OCI-M1 (cell line): Measurements from ENCODE around the gene SORCS2.
A peak's percentile ranks its signal among the peaks of the same experiment; 100 is the strongest.

Experiments used
- DNase-seq: peaks from one replicate; lab custom pipeline; 2025; lab: John Stamatoyannopoulos, UW

The SORCS2 gene

GRCh38 chr4:7375427-7375826 lies 183.1 kb downstream of the SORCS2 start:
- peak; percentile 3 for DNase-seq

DNA sequence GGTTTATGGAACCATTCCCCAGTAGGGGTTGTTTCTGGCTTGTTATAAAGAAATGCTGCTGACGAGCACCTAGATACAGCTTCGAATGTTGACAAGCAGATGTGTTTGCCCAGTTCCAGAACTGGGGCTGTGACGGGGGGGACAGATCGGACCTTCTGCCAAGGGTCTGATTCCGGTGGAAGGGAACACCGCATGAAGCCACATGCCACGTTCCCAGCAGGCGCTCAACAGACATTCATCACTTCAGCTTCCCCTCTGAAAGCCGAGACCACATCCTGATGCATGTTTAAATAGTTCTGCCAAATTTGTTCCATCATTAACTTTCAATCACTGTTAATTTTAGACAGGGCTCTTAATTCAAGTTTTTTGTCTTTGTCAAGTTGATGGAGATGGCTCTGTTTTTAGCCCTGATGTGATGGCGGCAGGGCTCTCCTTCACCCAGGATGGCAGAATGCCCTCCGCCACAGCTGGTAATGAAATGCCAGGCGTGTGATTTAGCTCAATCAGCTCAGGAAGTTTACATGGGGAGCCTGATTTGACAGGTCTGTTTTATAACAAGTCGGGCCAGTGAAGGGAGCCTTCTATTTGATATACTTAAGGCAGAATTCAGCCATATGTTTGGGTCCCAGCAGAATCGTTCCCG lies 185.0 kb downstream of the SORCS2 start:
- no peak for DNase-seq

DNA sequence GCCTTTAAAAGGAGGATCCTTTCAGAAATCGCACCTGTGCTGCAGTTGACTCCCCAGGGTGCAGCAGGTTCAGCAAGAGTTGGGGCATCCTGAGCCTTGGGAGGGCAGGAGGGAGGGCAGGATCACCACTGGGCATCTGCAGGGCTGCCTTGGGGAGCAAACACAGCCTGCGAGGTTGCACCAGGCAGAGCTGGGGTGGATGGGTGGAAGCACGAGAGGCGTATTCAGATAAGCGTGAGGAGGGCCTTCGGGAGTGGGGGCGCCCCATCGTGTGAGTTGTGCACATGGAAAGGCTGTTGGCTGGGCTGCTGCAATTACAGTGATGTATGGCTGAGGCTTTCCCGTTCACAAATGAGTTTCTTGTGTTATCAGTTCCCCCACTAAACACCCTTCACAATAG lies 186.8 kb downstream of the SORCS2 start:
- DNase-seq = no peak

DNA sequence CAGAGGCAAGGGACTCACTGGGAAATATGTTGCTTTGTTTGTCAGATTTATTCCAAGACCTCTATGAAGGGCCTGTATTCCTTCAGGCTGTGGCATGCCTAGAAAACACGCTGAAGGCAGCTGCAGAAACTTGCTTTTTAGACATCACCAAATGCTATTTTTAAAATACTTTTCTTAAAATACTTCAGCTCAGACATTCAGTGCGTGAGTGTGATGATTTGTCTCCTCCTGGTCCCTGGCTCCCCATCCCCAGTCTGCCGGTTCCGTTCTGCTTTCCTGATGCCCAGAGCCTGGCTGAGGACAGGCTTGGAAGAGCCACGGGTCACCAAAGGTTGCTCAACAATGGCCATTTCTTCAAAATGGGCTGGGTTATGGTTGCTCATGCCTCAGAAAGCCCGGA lies 187.4 kb downstream of the SORCS2 start:
- no peak for DNase-seq

GRCh38 chr4:7381221-7381889 lies 189.0 kb downstream of the SORCS2 start:
- DNase-seq = no peak

DNA sequence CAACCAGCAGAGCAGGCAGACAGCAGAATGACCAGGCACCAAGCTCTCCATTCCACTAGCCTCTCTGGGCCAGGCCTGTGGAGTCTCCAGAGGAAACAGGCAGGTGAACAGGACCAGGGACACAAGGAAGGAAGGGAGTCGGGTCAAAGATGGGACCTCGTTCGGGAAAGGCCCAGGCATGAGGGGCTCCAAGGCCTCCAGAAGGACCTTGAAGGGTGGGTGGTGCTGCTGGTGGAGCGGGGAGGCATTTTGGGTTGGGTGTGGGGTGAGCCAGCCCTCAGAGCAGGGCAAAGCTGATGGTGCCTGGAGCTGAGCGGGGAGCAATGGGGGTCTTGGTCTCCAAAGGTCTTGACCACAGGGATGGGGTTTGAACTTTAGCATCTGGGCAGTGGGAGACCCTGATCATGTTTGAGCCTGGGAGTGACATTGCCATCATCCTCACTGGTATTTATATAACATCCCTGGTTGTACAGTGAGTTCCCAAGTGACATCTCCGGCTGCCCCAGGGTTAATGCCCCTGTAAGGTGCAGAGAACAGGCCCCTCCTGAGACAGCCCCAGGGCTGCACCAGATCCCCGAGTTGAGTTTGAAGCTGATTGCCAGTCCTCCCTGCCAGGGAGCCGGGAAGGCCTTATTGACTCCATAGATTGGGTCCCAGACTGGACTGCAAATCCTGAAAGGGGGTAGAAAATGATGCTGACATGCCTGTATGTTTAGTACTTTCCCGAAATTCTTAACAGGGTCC lies 189.7 kb downstream of the SORCS2 start:
- DNase-seq = no peak

- DNase-seq = no peak
Measured at GRCh38 chr4:7382634-7383014, 190.3 kb downstream of the SORCS2 start.

- no peak for DNase-seq
Measured at GRCh38 chr4:7383266-7383665, 190.9 kb downstream of the SORCS2 start.

GRCh38 chr4:7384003-7384928 lies 191.9 kb downstream of the SORCS2 start:
- DNase-seq = no peak

GRCh38 chr4:7384929-7385890 lies 192.9 kb downstream of the SORCS2 start:
- DNase-seq = no peak

GRCh38 chr4:7387925-7388324 lies 195.6 kb downstream of the SORCS2 start:
- DNase-seq = no peak

DNA sequence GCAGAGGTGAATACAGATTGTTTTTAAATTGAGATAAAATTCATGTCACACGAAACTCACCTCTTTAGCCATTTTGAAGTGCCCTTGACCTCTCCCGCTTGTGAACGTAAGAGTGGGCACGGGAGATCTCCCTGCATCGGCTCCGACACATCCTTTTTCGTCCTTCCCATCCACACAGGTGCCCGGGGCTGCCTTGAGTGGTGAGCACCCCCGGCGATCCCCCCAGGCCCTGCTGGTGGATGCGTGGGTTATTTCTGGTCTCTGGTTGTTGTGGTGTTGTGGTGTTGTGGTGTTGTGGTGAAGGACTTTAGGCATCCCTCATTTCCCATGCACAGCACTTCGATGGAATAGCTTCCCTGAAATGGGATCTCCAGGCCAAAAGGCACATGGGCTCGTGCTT lies 196.3 kb downstream of the SORCS2 start:
- DNase-seq = no peak

GRCh38 chr4:7389101-7389701 lies 196.9 kb downstream of the SORCS2 start:
- no peak for DNase-seq

DNA sequence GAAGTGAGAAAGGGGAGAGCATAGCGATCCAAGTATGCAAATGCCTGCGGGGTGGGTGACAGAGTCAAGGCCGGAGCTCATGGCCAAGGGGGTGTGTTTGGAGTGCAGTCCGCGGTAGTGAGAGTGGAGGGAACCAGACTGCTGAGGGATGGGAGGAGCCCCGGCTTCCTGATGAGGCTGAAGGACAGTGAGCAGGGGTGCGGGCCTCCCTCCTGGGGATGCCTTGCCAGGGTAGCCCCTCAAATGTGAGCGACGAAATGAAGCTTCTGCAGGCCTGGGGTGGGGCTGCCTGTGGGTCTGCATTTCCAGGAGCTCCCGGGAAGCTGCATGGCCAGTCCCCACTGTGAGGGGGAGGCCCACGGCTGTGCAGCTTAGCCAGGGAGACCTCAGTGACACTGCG lies 197.4 kb downstream of the SORCS2 start:
- no peak for DNase-seq

DNA sequence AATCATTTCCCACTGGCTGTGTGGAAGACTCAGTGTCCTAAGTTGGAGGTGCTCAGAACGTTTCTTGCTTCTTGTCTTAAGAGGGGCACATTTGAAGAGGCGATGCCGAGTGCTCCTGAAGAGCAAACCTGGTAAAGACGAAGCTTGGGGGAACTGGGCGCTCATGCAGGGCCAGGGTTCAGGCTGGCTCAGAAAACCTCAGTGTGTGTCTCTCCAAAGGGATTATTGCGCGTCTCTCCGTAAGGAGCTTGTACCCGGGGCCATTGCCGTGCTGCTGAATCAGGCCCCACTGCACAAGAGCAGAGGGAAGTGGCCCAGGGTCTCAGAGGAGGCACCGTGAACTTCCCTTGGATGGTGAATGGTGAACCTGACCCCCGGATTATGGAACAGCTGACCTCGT lies 198.0 kb downstream of the SORCS2 start:
- DNase-seq = no peak

- DNase-seq = no peak
Measured at GRCh38 chr4:7390906-7391636, 198.7 kb downstream of the SORCS2 start.

- DNase-seq = no peak
Measured at GRCh38 chr4:7391637-7392437, 199.5 kb downstream of the SORCS2 start.

- DNase-seq = no peak
Measured at GRCh38 chr4:7392438-7393421, 200.4 kb downstream of the SORCS2 start.
